ENCODE results near the gene KCND3.

DNA sequence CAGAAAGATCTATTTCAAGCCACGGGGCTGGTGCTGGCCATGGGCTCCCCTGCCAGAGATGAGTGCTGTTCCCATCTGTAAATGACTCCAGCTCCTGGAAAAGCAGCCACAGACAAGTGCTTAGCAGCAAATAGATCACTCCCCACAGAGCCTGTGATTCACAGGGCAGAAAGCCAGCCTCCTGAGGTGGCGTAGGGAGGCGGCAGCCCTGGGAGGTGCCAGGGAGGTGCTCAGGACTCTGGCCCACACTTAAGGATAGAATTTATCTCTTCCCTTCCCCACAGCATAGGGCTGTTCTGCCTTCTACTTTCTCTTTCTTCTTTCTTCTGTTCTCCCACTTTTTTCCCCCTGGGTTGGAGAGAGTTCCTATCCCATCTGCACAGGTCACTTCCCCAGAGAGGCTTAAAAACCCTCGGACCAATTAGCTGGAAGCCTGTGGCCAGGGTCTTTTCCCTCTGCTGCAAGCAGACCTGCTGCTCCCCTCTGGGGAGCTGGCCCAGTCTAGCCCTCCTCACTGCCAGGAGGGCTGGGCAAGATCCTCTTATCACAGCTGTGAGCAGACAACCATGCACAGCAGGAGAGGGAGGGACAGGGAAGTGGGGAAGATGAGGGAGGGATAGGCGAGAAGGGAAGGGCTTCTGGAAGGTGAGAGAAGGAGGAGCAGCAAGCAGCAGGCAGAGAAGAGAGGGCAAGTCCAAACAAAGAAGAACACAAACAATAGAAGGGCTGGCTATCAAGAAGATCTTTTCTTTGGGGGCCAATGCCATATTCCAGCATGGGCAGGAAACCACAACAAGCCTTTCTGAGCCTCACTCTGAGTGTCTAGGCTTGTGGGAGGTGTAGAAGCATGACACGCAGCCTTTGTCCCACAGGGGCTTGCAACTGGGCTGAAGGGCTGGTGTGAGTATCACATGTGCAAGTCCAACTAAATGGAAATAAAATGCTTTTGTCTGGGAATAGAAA, 41.0 kb downstream of the KCND3 start:
- TF ChIP-seq EZH2phosphoT487 (IDR thresholded peaks at IDR 0.05; ENCODE audit: borderline replicate concordance): no peak
- TF ChIP-seq, protein P1, sequence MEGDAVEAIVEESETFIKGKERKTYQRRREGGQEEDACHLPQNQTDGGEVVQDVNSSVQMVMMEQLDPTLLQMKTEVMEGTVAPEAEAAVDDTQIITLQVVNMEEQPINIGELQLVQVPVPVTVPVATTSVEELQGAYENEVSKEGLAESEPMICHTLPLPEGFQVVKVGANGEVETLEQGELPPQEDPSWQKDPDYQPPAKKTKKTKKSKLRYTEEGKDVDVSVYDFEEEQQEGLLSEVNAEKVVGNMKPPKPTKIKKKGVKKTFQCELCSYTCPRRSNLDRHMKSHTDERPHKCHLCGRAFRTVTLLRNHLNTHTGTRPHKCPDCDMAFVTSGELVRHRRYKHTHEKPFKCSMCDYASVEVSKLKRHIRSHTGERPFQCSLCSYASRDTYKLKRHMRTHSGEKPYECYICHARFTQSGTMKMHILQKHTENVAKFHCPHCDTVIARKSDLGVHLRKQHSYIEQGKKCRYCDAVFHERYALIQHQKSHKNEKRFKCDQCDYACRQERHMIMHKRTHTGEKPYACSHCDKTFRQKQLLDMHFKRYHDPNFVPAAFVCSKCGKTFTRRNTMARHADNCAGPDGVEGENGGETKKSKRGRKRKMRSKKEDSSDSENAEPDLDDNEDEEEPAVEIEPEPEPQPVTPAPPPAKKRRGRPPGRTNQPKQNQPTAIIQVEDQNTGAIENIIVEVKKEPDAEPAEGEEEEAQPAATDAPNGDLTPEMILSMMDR (conservative IDR thresholded peaks at IDR 0.05; ENCODE audit: low read length): no peak
